Cardiac fibroblast (primary cell): ENCODE measurements around the gene ST8SIA6.
"Not testable (repeated sequence)": the region's sequence is repeated elsewhere in the genome, so short reads cannot be mapped to it uniquely, and the experiment has no call there.

Experiments
- DNase-seq, 2 donors: peaks; one replicate each; pipeline versions ENCODE4 v3.0.0 to v3.0.0-alpha.2; 2010; ENCODE audit warnings: low read depth in 2 of 2
- H3K4me3 ChIP-seq, 2 donors: replicated peaks in 1 of 2; 1 replicate in 1 of 2; 2 replicates in 1 of 2; pipeline ENCODE4 v1.5.1; 2011; ENCODE audit warnings: low read depth in 2 of 2, low read length in 2 of 2, mild to moderate bottlenecking in 2 of 2, moderate library complexity in 1 of 2
- CTCF ChIP-seq: IDR thresholded peaks from one replicate; pipeline ENCODE4 v1.5.1; 2011; ENCODE audit warnings: low read depth, mild to moderate bottlenecking, low read length, inconsistent platforms

ST8SIA6 gene

GRCh38 chr10:17452060-17452841 is 2.1 kb downstream of the ST8SIA6 start:
- DNase-seq, result no peak
- no peak overlapping the region for H3K4me3 ChIP-seq
- no peak for TF ChIP-seq CTCF

- H3K4me3 ChIP-seq, result no peak overlapping the region
- no peak for TF ChIP-seq CTCF
- DNase-seq, result no peak
Observed at GRCh38 chr10:17450024-17450423, 4.4 kb downstream of the ST8SIA6 start.

- no peak for DNase-seq
- H3K4me3 ChIP-seq, result no peak overlapping the region
- no peak for TF ChIP-seq CTCF
Observed at GRCh38 chr10:17445400-17445998, 8.9 kb downstream of the ST8SIA6 start.

GRCh38 chr10:17444388-17444714 is 10.0 kb downstream of the ST8SIA6 start:
- TF ChIP-seq CTCF, result no peak
- DNase-seq, result no peak
- H3K4me3 ChIP-seq, result no peak overlapping the region

- H3K4me3 ChIP-seq, result no peak overlapping the region
- TF ChIP-seq CTCF, result no peak
- no peak for DNase-seq
Observed at GRCh38 chr10:17443707-17444387, 10.5 kb downstream of the ST8SIA6 start.

- no peak for TF ChIP-seq CTCF
- DNase-seq, result no peak
- H3K4me3 ChIP-seq, result no peak overlapping the region
Observed at GRCh38 chr10:17438583-17438982, 15.8 kb downstream of the ST8SIA6 start.

GRCh38 chr10:17436578-17436977 is 17.8 kb downstream of the ST8SIA6 start:
- DNase-seq, H3K4me3 ChIP-seq: not testable (repeated sequence)
